GM10266 (cell line): ENCODE data around the gene TULP3.

Source experiments
- DNase-seq: peaks from one replicate; pipeline ENCODE4 v3.0.0; 2012; ENCODE audit errors: extremely low spot score
- TF ChIP-seq, protein P1 (sequence below): IDR thresholded peaks from 2 replicates; pipeline ENCODE4 v1.5.1; 2012; ENCODE audit warnings: mild to moderate bottlenecking, low read depth; ENCODE audit not compliant: control insufficient read depth, insufficient read depth; ENCODE audit errors: missing control alignments

The TULP3 gene

DNA sequence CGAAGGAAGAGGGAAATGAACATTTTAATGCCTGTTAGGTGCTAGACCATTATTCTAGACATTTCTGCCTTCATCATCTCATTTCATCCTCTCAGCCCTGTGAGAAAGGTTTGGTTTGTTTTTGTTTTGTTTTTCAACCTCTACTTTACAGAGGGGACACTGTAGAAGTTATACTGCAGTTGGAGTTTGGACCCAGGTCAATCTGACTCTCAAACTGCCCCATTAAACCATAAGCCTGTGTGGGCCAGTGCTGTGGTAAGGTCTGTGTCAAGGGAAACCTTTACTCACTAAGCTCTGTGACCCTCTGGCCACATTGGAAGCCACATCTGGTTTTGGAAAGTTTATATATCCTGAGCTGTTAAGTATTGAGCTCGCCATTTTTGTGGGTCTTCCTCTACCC is 77.0 kb downstream of the TULP3 start:
- DNase-seq: no peak
- TF ChIP-seq, protein P1, sequence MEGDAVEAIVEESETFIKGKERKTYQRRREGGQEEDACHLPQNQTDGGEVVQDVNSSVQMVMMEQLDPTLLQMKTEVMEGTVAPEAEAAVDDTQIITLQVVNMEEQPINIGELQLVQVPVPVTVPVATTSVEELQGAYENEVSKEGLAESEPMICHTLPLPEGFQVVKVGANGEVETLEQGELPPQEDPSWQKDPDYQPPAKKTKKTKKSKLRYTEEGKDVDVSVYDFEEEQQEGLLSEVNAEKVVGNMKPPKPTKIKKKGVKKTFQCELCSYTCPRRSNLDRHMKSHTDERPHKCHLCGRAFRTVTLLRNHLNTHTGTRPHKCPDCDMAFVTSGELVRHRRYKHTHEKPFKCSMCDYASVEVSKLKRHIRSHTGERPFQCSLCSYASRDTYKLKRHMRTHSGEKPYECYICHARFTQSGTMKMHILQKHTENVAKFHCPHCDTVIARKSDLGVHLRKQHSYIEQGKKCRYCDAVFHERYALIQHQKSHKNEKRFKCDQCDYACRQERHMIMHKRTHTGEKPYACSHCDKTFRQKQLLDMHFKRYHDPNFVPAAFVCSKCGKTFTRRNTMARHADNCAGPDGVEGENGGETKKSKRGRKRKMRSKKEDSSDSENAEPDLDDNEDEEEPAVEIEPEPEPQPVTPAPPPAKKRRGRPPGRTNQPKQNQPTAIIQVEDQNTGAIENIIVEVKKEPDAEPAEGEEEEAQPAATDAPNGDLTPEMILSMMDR: no peak

DNA sequence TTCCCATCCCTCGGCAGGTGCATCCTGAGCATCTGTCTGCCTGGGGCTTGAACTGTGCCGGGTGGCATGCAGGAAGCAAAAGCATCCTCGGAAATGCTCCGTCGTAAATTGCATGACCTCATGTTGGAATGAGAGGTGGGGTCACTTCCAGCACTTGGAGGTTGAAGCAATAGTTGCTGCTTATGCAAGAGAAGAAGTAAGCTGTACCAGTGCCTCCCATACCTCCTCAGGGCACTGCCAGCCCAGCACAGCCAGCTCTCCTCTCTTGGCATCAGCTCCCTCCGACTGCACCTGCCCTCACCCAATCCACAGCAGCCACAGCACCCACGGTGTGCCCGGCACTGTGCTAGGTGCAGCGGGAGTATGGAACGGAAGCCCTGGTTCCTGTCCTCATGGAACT is 80.1 kb downstream of the TULP3 start:
- TF ChIP-seq, protein P1: no peak
- no peak for DNase-seq

DNA sequence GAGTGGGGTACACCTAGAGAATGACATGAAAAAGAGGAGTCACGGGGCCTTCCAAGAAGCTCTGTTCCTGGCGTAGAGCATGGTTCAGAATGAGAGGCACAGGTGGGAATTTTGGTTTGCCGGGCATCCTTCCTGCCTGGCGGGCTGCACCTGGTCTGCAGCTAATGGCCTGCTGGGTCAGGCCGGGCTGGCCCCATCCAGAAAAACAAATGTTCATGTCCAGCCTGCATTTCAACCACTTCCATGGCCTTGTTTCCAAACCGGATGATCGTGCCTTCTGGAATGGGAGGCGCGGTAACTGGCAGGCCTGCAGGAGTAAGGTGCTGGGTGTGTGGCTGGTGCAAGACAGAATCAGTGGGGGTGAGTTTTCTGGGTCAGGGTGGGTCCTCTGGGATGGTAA is 82.9 kb downstream of the TULP3 start:
- DNase-seq: no peak
- TF ChIP-seq, protein P1: no peak

DNA sequence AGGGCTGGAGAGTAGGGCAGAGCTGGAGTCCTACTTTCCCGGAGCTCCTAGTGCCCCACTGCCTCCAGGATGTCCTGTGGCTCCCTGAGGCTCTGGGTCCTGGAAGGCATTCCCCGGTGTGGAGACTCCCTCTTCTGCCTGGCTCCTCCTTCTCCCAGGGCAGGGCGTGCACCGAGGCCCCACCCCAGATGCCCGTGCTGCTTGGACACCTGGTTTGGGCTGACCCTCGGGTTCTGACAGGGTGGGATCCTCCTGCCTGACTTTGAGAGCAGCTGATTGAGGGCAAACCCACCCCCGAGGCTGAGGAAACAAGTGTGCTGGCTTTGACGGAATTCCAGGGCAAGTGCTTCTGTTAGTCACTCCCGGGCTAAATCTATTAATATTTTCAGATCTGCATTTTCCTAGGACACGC is 83.9 kb downstream of the TULP3 start:
- no peak for DNase-seq
- TF ChIP-seq, protein P1: no peak

DNA sequence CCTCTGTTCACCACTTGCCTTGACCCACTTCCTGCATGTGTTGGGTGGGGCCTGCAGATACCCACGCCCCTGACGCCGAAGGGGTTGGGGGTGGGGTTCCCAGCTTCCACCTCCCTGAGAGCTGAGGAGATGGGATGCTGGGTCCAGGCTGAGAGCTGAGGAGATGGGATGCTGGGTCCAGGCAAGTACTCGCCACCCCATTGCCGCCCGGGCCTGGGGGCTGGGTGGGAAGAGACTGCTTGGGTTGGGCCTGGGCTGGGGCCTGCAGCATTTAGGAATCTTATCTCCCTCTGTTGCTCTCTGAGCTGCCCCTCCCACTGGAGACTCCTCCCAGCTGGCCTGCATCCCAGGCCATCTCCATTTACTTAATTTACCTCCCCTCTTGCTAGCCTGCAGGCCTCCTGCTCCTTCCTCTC is 85.9 kb downstream of the TULP3 start:
- no peak for DNase-seq
- TF ChIP-seq, protein P1: no peak

DNA sequence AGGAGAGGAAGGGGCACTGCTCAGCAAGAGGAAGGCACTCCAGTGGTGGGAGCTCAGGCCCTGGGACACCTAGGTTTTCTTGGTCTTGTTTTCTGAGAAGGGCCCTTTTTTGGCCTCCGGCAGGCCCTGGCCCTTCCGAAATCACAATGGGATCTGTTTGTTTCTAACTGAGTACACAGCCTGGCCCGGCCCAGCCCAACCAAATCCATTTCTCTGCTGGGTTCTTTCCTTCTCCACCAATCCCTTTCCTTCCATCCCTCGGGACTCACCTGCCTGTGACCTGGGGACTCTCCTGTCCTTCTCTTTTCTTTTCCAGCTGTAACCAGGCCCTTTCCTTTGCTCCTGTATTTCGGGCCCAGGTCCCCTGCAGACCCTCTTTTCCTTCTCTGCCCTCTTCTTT is 87.1 kb downstream of the TULP3 start:
- TF ChIP-seq, protein P1: no peak
- DNase-seq: no peak

DNA sequence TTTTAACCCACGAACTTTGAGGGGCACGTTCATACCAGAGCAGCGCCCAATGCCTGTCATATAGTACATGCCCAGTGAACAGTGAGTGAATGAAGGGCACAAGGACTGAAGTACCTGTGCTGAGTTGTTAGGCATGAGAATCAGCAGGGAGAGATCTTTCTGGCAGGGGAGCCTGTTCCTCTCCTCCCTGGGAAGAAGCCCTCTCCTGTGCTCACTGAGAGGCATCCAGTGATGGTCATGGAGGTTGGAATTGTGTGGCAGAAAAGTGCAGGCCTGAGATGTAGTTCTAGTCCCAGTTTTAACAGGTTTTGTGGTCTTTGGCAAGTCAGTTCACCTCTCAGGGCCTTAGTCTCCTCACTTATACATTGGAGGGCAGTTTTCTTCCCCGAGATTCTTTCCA is 89.1 kb downstream of the TULP3 start:
- TF ChIP-seq, protein P1: no peak
- no peak for DNase-seq
